GM23338 (cell line): Measurements from ENCODE around the gene TIAM1. TPM values are rescaled to one million over a fixed set of nuclear protein-coding genes. Genes with fewer than 3 reads are reported as not detected.

Experiments used
- ATAC-seq: fragments of 200-7000 bp; cut with Tn5 transposase; 3 replicates; pipeline ENCODE4 v1.9.1; 2020
- DNase-seq: peaks from one replicate; pipeline ENCODE4 v3.0.0-alpha.2; 2015; ENCODE audit warnings: low spot score
- H2AFZ ChIP-seq: fragments of 200-600 bp; sonication (generic); 2 replicates; pipeline ENCODE4 v1.8.0; 2016; ENCODE audit warnings: antibody characterized with exemption, mild to moderate bottlenecking, moderate library complexity
- H3F3A ChIP-seq: fragments of 200-600 bp; sonication (generic); replicated peaks from 2 replicates; pipeline ENCODE4 v1.8.0; 2017; ENCODE audit warnings: antibody characterized with exemption, mixed run types, low read depth
- H3K27ac ChIP-seq: fragments of 200-600 bp; sonication (generic); 2 replicates; pipeline ENCODE4 v1.6.1; 2016; ENCODE audit warnings: low read depth
- H3K27me3 ChIP-seq: fragments of 200-600 bp; sonication (generic); 2 replicates; pipeline ENCODE4 v1.8.0; 2016; ENCODE audit warnings: mild to moderate bottlenecking, mixed run types, moderate library complexity; ENCODE audit not compliant: insufficient read depth
- H3K36me3 ChIP-seq: fragments of 200-600 bp; sonication (generic); 2 replicates; pipeline ENCODE4 v1.8.0; 2016; ENCODE audit warnings: mild to moderate bottlenecking; ENCODE audit not compliant: insufficient read depth
- H3K4me1 ChIP-seq: fragments of 200-600 bp; sonication (generic); 2 replicates; pipeline ENCODE4 v1.8.0; 2016; ENCODE audit warnings: mild to moderate bottlenecking, moderate library complexity; ENCODE audit not compliant: insufficient read depth
- H3K4me2 ChIP-seq: fragments of 200-600 bp; sonication (generic); 2 replicates; pipeline ENCODE4 v1.7.1; 2017; ENCODE audit warnings: mixed run types
- H3K4me3 ChIP-seq: fragments of 200-600 bp; sonication (generic); 2 replicates; pipeline ENCODE4 v1.6.1; 2016; ENCODE audit warnings: mixed run types
- H3K79me2 ChIP-seq: fragments of 200-600 bp; sonication (generic); replicated peaks from 2 replicates; pipeline ENCODE4 v1.8.0; 2017; ENCODE audit warnings: mild to moderate bottlenecking; ENCODE audit not compliant: insufficient read depth
- H3K9me2 ChIP-seq: fragments of 200-600 bp; sonication (generic); 2 replicates; pipeline ENCODE4 v1.8.0; 2017; ENCODE audit not compliant: insufficient read depth
- H4K20me1 ChIP-seq: fragments of 200-600 bp; sonication (generic); replicated peaks from 2 replicates; pipeline ENCODE4 v1.8.0; 2017; ENCODE audit warnings: mild to moderate bottlenecking; ENCODE audit not compliant: insufficient read depth
- H3K27ac Mint-ChIP-seq: 2 replicates; pipeline ENCODE4 v1.8.0; 2020; ENCODE audit warnings: inconsistent platforms, mild to moderate bottlenecking, moderate library complexity, mixed read lengths
- H3K27me3 Mint-ChIP-seq: 3 replicates; pipeline ENCODE4 v1.8.0; 2022; ENCODE audit warnings: low read depth, mild to moderate bottlenecking, moderate library complexity, mixed read lengths, inconsistent platforms; ENCODE audit not compliant: insufficient read depth, poor library complexity
- H3K36me3 Mint-ChIP-seq: 3 replicates; pipeline ENCODE4 v1.8.0; 2021; ENCODE audit warnings: low read depth, mild to moderate bottlenecking, inconsistent platforms, moderate library complexity, mixed read lengths
- H3K4me1 Mint-ChIP-seq: 3 replicates; pipeline ENCODE4 v1.8.0; 2020; ENCODE audit warnings: mild to moderate bottlenecking, inconsistent platforms, mixed read lengths
- H3K4me3 Mint-ChIP-seq: 3 replicates; pipeline ENCODE4 v1.8.0; 2021; ENCODE audit warnings: moderate library complexity, mild to moderate bottlenecking, inconsistent platforms, mixed read lengths
- H3K9me3 Mint-ChIP-seq: 3 replicates; pipeline ENCODE4 v1.8.0; 2020; ENCODE audit warnings: moderate library complexity, mild to moderate bottlenecking, inconsistent platforms, mixed read lengths
- CREB1 ChIP-seq: fragments of 250-450 bp; sonication (Bioruptor Pico); IDR thresholded peaks from 2 replicates; pipeline ENCODE4 v1.5.0; 2020; ENCODE audit warnings: low read depth, mild to moderate bottlenecking, moderate library complexity
- ETS1 ChIP-seq: IDR thresholded peaks from 2 replicates; pipeline ENCODE4 v1.6.1; 2016; ENCODE audit warnings: antibody characterized with exemption
- EZH2 ChIP-seq: fragments of 200-600 bp; sonication (generic); IDR thresholded peaks from one replicate; pipeline ENCODE4 v1.8.0; 2017; ENCODE audit warnings: antibody characterized with exemption, mild to moderate bottlenecking, low read depth; ENCODE audit not compliant: unreplicated experiment
- EZH2phosphoT487 ChIP-seq: fragments of 200-600 bp; sonication (generic); IDR thresholded peaks from one replicate; pipeline ENCODE4 v1.8.1; 2018; ENCODE audit warnings: antibody characterized with exemption; ENCODE audit not compliant: unreplicated experiment
- JUNB ChIP-seq: IDR thresholded peaks from one replicate; pipeline ENCODE4 v1.6.1; 2016; ENCODE audit warnings: antibody characterized with exemption; ENCODE audit not compliant: unreplicated experiment
- NANOG ChIP-seq: IDR thresholded peaks from 2 replicates; pipeline ENCODE4 v1.6.1; 2016; ENCODE audit warnings: antibody characterized with exemption, borderline replicate concordance
- POLR2AphosphoS5 ChIP-seq: IDR thresholded peaks from 2 replicates; pipeline ENCODE4 v1.6.1; 2016; ENCODE audit warnings: antibody characterized with exemption, low read depth
- REST ChIP-seq: IDR thresholded peaks from one replicate; pipeline ENCODE4 v1.6.1; 2018; ENCODE audit warnings: antibody characterized with exemption; ENCODE audit not compliant: unreplicated experiment
- STAT1 ChIP-seq: IDR thresholded peaks from one replicate; pipeline ENCODE4 v1.6.1; 2016; ENCODE audit warnings: antibody characterized with exemption; ENCODE audit not compliant: unreplicated experiment
- ZNF114 ChIP-seq: fragments of 250-450 bp; sonication (Bioruptor Pico); IDR thresholded peaks from 2 replicates; pipeline ENCODE4 v1.5.0; 2020; ENCODE audit warnings: mild to moderate bottlenecking, moderate library complexity
- ZNF331 ChIP-seq: fragments of 250-450 bp; sonication (Bioruptor Pico); IDR thresholded peaks from 2 replicates; pipeline ENCODE4 v1.5.0; 2020; ENCODE audit warnings: low read depth, mild to moderate bottlenecking, moderate library complexity
- polyA plus RNA-seq: library from polyadenylated mRNA; unstranded; fragments of >200 nt; fragmentation: Nextera tagmentation; extraction: Ambion mirVana; gene quantifications from 2 replicates; pipeline ENCODE4 v1.2.1, GENCODE V29; 2016
- total RNA-seq: library from RNA; depleted of rRNA; stranded (reverse); fragments of >200 nt; shearing (Covaris generic); gene quantifications from 2 replicates; pipeline ENCODE4 v1.2.3, GENCODE V29; 2014
- TF ChIP-seq, protein P1 (sequence below): fragments of 250-450 bp; sonication (Bioruptor Pico); IDR thresholded peaks from 2 replicates; pipeline ENCODE4 v1.5.0; 2020; ENCODE audit warnings: mild to moderate bottlenecking, moderate library complexity
- TF ChIP-seq, protein P2 (sequence below), 2 experiments: fragments of 200-600 bp in 1 of 2; sonication (generic) in 1 of 2; conservative IDR thresholded peaks; 2 replicates each; pipeline versions ENCODE4 v1.5.1 to v1.6.1; 2016 to 2017; ENCODE audit warnings: antibody characterized with exemption in 2 of 2, low read depth in 2 of 2, mild to moderate bottlenecking in 2 of 2, moderate library complexity in 1 of 2

Gene TIAM1
- total and polyA plus RNA-seq, 2 experiments from 2014 or later, result 18.5 to 20.0 TPM

DNA sequence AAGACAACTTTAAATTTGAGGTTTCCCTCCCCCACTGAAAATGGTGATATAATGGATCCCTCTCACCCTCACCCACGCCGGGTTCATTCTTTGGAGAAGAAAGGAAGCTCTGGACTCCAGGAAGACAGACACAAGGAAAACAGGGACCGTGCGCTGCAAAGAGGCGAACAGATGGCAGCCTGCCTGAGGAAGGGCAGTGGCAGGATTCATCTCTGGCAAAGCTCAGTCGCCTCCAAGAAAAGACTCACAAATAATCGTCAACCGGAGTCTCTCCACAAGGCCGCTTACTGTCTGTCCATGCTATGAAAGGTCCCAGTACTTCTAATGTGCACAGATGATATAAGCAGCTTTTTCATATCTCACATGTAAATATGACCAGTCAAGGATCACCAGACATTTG lies 110.3 kb downstream of the TIAM1 start:
- no peaks in the 10 kb centered on the region for H3K4me1 Mint-ChIP-seq
- no peaks in the 10 kb centered on the region; the same call in 1 of the 2 replicates for H4K20me1 ChIP-seq
- 0 out of 3 replicates have a peak, but pooled peaks cover 4% of the 10 kb centered on the region for H3K36me3 Mint-ChIP-seq
- DNase-seq (no peak), ATAC-seq (no peak)
- H3K9me2 ChIP-seq, result no peaks in the 10 kb centered on the region
- H3K9me3 Mint-ChIP-seq, result no peaks in the 10 kb centered on the region; the same call in 2 of the 3 replicates
- no peaks in the 10 kb centered on the region for H3F3A ChIP-seq
- no peaks in the 10 kb centered on the region for H3K79me2 ChIP-seq
- no peak overlapping the region for H3K4me3 ChIP-seq
- no peak overlapping the region for H3K27ac ChIP-seq
- H3K27ac Mint-ChIP-seq, result no peak overlapping the region
- TF ChIP-seq NANOG (no peak), ZNF114 (CRISPR knock-in tag) (no peak), EZH2 (no peak), EZH2phosphoT487 (no peak), STAT1 (no peak), ZNF331 (CRISPR knock-in tag) (no peak), ETS1 (no peak), REST (no peak), CREB1 (CRISPR knock-in tag) (no peak), POLR2AphosphoS5 (no peak), JUNB (no peak)
- TF ChIP-seq, protein P1, sequence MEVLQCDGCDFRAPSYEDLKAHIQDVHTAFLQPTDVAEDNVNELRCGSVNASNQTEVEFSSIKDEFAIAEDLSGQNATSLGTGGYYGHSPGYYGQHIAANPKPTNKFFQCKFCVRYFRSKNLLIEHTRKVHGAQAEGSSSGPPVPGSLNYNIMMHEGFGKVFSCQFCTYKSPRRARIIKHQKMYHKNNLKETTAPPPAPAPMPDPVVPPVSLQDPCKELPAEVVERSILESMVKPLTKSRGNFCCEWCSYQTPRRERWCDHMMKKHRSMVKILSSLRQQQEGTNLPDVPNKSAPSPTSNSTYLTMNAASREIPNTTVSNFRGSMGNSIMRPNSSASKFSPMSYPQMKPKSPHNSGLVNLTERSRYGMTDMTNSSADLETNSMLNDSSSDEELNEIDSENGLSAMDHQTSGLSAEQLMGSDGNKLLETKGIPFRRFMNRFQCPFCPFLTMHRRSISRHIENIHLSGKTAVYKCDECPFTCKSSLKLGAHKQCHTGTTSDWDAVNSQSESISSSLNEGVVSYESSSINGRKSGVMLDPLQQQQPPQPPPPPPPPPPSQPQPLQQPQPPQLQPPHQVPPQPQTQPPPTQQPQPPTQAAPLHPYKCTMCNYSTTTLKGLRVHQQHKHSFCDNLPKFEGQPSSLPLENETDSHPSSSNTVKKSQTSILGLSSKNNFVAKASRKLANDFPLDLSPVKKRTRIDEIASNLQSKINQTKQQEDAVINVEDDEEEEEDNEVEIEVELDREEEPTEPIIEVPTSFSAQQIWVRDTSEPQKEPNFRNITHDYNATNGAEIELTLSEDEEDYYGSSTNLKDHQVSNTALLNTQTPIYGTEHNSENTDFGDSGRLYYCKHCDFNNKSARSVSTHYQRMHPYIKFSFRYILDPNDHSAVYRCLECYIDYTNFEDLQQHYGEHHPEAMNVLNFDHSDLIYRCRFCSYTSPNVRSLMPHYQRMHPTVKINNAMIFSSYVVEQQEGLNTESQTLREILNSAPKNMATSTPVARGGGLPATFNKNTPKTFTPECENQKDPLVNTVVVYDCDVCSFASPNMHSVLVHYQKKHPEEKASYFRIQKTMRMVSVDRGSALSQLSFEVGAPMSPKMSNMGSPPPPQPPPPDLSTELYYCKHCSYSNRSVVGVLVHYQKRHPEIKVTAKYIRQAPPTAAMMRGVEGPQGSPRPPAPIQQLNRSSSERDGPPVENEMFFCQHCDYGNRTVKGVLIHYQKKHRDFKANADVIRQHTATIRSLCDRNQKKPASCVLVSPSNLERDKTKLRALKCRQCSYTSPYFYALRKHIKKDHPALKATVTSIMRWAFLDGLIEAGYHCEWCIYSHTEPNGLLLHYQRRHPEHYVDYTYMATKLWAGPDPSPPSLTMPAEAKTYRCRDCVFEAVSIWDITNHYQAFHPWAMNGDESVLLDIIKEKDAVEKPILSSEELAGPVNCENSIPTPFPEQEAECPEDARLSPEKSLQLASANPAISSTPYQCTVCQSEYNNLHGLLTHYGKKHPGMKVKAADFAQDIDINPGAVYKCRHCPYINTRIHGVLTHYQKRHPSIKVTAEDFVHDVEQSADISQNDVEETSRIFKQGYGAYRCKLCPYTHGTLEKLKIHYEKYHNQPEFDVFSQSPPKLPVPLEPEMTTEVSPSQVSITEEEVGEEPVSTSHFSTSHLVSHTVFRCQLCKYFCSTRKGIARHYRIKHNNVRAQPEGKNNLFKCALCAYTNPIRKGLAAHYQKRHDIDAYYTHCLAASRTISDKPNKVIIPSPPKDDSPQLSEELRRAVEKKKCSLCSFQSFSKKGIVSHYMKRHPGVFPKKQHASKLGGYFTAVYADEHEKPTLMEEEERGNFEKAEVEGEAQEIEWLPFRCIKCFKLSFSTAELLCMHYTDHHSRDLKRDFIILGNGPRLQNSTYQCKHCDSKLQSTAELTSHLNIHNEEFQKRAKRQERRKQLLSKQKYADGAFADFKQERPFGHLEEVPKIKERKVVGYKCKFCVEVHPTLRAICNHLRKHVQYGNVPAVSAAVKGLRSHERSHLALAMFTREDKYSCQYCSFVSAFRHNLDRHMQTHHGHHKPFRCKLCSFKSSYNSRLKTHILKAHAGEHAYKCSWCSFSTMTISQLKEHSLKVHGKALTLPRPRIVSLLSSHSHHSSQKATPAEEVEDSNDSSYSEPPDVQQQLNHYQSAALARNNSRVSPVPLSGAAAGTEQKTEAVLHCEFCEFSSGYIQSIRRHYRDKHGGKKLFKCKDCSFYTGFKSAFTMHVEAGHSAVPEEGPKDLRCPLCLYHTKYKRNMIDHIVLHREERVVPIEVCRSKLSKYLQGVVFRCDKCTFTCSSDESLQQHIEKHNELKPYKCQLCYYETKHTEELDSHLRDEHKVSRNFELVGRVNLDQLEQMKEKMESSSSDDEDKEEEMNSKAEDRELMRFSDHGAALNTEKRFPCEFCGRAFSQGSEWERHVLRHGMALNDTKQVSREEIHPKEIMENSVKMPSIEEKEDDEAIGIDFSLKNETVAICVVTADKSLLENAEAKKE, result no peak
- TF ChIP-seq, protein P2, sequence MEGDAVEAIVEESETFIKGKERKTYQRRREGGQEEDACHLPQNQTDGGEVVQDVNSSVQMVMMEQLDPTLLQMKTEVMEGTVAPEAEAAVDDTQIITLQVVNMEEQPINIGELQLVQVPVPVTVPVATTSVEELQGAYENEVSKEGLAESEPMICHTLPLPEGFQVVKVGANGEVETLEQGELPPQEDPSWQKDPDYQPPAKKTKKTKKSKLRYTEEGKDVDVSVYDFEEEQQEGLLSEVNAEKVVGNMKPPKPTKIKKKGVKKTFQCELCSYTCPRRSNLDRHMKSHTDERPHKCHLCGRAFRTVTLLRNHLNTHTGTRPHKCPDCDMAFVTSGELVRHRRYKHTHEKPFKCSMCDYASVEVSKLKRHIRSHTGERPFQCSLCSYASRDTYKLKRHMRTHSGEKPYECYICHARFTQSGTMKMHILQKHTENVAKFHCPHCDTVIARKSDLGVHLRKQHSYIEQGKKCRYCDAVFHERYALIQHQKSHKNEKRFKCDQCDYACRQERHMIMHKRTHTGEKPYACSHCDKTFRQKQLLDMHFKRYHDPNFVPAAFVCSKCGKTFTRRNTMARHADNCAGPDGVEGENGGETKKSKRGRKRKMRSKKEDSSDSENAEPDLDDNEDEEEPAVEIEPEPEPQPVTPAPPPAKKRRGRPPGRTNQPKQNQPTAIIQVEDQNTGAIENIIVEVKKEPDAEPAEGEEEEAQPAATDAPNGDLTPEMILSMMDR (conservative IDR thresholded peaks at IDR 0.05; ENCODE audit: low read depth in 2 of 2), result no peak
- no peak overlapping the region for H2AFZ ChIP-seq
- no peaks in the 10 kb centered on the region for H3K27me3 ChIP-seq
- no peaks in the 10 kb centered on the region for H3K4me1 ChIP-seq
- H3K4me2 ChIP-seq, result no peak overlapping the region
- no peak overlapping the region for H3K4me3 Mint-ChIP-seq
- no peaks in the 10 kb centered on the region; the same call in 1 of the 2 replicates for H3K36me3 ChIP-seq
- H3K27me3 Mint-ChIP-seq, result no peaks in the 10 kb centered on the region
